ENCODE results near the gene UBXN7.

GRCh38 chr3:196377321-196377720, 54.9 kb downstream of the UBXN7 start:
- TF ChIP-seq CTCF (IDR thresholded peaks at IDR 0.05; ENCODE audit: borderline replicate concordance, extremely low read depth, low read length, poor library complexity, severe bottlenecking), result no peak
- TF ChIP-seq EZH2 (IDR thresholded peaks at IDR 0.05; ENCODE audit: borderline replicate concordance, low read depth, low read length, severe bottlenecking), result no peak

All from DND-41 (cell line).